Mesenteric fat pad (tissue), 1 donor: Measurements from ENCODE around the gene LAMB2. TPM values are rescaled to one million over a fixed set of nuclear protein-coding genes. Genes with fewer than 3 reads are reported as not detected.

Source experiments
- DNase-seq: peaks from one replicate; pipeline ENCODE4 v3.0.0-alpha.2; 2020; ENCODE audit warnings: low spot score
- total RNA-seq: library from RNA; stranded (reverse); fragmentation: NEBNext Ultra II Directional; extraction: Animal tissue kit (Norgen Biotek cat#: 25700); gene quantifications from one replicate; pipeline ENCODE4 v1.2.1, GENCODE V29; 2021
- donor health status: DM: yes; HTN: yes; CAD: no.

Gene LAMB2
- total RNA-seq, 1 donor from 2014 or later, result 310 TPM

DNA sequence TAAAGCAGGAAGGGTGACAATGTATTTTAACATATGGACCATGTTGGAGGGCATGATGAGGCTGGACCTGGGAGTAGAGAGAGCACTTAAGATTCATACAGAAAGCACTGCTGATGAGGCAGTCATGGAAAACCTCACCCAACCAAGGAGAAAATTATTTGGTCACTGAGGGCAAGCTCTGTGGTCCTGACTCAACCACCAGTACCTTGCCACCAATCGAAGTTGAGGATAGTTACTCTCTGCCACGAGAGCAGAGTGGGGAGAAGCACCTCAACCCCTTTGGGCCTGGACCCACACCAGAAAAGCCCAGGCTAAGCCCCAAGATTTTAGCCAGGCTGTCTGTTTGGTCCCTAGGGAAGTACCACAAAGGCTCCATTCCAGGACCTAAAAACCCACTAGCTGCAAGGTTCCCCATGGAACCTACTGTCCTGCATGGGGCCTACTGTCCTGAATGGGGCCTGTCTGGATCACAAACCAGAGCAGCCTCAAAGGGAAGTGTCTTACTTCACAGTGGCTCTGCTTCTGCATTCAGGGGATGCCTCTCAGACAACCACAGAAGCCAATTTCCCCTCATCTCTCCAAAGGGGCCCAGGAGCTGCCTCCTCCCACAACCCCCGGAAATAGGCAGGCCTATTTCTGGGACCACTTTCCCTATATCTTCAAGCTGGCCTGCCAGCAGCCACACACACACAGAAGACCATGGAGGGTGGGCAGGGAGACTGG is 29.1 kb upstream of the LAMB2 start:
- no peak for DNase-seq

- no peak for DNase-seq
These were observed 28.3 kb upstream of the LAMB2 start for GRCh38 chr3:49161197-49161596.

GRCh38 chr3:49158792-49159191 is 25.9 kb upstream of the LAMB2 start:
- DNase-seq, result no peak

DNA sequence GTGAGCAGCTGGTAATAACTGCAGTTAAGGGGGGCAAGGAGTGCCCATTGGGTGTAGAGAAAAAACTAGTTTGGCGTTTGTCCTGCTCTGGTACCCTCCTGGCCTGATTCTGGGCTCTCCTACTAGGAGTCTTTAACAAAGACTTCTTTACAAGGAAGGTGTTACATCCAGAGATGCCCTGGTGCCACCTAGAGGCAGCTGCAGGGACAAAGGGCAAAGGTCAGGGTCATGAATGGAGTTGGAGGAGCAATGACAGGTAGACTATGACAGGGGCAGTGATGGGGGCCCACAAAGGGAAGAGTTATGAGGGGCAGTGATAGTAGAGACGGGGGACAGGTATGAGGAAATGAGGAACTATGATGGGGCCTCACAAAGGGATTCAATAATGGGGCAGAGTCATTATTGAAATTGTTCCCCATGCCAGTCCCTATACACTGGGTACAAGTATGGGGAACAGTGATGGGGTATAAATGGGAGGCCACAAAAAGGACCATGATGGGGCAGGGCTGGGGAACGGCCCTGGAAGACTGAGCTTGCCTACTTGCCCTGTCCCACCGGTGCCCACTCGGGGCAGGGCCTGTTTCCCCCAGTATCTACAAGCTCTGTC is 25.4 kb upstream of the LAMB2 start:
- no peak for DNase-seq

- no peak for DNase-seq
These were observed 24.4 kb upstream of the LAMB2 start for GRCh38 chr3:49157289-49157688.

GRCh38 chr3:49153349-49153912 is 20.6 kb upstream of the LAMB2 start:
- DNase-seq, result no peak

DNA sequence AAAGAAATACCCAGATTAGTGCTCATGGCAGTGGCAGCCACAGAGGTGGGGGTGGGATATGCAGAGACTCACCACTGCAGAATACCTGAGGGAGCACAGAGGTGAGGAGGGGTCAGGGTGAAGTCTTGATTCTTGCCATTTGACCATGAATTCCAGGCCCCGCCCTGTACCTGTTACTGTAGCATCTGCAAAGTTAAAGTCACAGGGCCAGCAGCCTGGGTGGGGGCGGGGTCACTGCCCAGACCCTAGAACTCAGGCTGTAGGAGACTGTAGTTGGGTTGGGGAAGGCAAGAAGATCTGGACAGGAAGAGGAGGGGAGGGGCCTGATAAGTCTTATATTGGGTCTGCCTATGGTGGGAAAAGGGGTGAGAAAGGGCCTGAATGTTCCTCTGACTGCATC is 18.8 kb upstream of the LAMB2 start:
- DNase-seq, result no peak

- no peak for DNase-seq
These were observed 15.3 kb upstream of the LAMB2 start for GRCh38 chr3:49148159-49148558.

DNA sequence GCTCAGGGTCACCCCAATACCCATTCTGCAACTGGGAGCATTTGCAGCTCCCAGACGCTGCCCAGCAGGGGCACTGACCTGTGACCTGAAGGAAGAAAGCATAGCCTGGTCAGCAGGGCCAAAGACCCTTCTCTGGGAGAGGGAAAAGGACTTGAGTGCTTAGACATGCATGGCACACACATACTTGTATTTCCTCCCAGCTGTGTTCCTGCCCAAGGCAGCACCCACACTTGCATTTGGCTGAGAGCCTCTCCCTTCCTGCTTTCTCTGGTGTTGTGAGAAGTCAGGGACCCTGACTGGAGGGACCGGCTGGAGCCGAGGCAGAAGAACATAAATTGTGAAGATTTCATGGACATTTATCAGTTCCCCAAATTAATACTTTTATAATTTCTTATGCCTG is 7.2 kb upstream of the LAMB2 start:
- DNase-seq, result no peak

- no peak for DNase-seq
These were observed 2.6 kb upstream of the LAMB2 start for GRCh38 chr3:49135499-49135898.

GRCh38 chr3:49134471-49135265 is 1.8 kb upstream of the LAMB2 start:
- DNase-seq, result no peak

DNA sequence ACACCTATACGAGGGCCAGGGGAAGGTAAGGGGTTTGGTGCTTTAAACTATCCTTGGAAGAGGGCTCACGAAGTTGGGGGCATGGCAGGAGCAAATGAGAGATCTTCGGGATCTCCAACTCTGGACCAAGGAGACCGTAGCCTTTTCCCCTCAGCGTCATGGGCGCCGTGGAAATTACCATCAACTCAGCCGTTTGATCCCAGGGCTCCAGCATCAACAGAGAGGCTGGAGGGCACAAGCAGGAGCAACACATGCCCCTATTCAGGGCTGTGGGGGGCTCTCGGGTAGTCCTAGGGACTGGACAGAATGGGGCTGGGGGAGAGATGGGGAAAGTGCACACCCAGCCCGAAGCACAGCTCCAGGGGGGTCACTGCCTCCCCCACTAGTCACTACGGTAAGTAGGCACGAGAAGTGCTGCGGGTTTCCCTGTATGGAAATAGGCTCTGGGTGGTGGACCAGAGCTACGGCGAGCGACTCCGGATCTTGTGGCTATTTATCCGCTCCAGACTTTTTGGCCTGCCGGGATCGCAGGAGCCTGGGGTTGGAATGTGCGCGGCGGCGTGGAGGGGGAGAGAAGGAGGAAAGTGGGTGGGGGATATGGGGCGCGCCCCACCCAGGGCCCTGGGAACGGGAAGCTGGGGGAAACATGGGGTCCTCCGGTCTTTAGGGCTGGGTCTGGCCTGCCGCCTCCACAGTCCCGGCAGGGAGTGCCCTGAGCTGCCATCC is 539 bp upstream of the LAMB2 start:
- no peak for DNase-seq

DNA sequence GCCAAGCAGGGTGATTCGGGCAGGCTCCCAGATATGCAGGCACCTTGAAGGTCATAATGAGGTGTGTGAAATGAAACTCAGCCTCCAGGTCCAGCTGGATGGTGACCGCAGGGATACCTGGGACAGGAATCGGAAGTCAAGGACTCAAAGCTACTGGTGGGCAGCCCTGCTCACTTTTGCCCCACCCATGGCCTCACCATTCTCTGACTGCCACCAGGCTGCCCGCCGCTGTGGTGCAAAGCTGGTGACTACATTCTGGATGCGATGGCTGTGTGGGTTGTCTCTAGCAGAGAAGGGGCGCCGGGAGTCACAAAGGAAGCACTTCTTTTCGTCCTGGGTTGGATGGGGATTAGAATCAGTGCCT is 795 bp downstream of the LAMB2 start:
- no peak for DNase-seq

DNA sequence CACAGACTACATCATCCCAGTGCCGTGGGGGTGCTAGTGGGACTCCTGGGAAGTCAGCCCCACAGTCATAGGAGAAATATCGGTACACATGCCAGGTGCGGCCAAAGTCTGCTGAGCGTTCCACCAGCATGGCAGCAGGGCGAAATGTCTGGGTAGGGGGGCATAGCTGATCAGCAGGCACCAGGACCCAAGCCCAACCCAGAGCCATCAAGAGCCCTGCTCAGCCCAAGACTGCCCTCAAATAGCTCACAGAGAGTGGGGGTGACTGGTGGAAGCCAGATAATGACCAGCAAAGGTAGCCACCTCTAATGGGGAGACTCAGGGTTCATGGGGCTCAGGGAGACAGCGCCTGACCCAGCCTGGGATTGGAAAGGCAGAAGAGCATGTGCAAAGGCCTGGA is 1.3 kb downstream of the LAMB2 start:
- DNase-seq, result no peak

GRCh38 chr3:49131040-49131439 is 1.8 kb downstream of the LAMB2 start:
- no peak for DNase-seq

GRCh38 chr3:49124991-49125670 is 7.7 kb downstream of the LAMB2 start:
- no peak for DNase-seq

GRCh38 chr3:49124203-49124602 is 8.6 kb downstream of the LAMB2 start:
- DNase-seq, result no peak

DNA sequence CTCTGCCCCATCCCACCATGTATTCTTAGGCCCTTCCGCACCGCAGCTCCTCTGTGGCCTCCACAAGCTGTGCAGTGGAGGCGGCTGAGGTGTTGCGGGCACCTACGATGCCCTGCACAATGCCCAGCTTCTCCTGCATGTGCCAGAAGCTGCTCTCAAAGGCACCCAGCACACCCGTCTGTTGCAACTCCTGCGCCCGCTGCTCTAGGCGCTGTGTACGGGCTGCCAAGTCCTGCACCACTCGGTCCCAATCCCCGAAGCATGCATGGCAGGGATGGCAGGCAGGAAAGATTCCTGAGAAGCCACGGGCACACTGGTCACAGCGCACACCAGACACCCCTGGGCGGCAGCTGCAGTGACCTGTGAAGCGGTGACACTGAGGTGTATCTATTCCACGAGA is 9.2 kb downstream of the LAMB2 start:
- DNase-seq, result no peak

GRCh38 chr3:49122886-49123545 is 9.8 kb downstream of the LAMB2 start:
- DNase-seq, result no peak

- no peak for DNase-seq
These were observed 10.4 kb downstream of the LAMB2 start for GRCh38 chr3:49122451-49122850.
